OCI-LY3 (cell line): ENCODE measurements around the gene LAMB4.

ENCODE experiments used
- CTCF ChIP-seq: fragments of 200-600, 300-600 bp; sonication (generic); IDR thresholded peaks from 2 replicates; pipeline ENCODE4 v1.5.1; 2014; ENCODE audit warnings: antibody characterized with exemption, low read length, low read depth
- EZH2phosphoT487 ChIP-seq: fragments of 200-600 bp; shearing (Covaris generic); IDR thresholded peaks from 2 replicates; pipeline ENCODE4 v1.6.1; 2018; ENCODE audit warnings: antibody characterized with exemption, mixed run types, low read depth

GRCh38 chr7:107973861-107974260 lies 156.3 kb downstream of the LAMB4 start:
- no peak for TF ChIP-seq CTCF
- no peak for TF ChIP-seq EZH2phosphoT487
